Kidney epithelial cell (primary cell): ENCODE results near the gene RPLP2. TPM values are rescaled to one million over a fixed set of nuclear protein-coding genes. Genes with fewer than 3 reads are reported as not detected.

ENCODE experiments used
- DNase-seq: peaks from one replicate; pipeline ENCODE4 v3.0.0-alpha.2; 2010; ENCODE audit warnings: low read depth
- H3K27me3 ChIP-seq: 2 replicates; pipeline ENCODE4 v1.6.0; 2011; ENCODE audit warnings: low read length; ENCODE audit not compliant: control insufficient read depth, insufficient read depth
- H3K36me3 ChIP-seq: 2 replicates; pipeline ENCODE4 v1.5.1; 2011; ENCODE audit warnings: low read length; ENCODE audit not compliant: control insufficient read depth, insufficient read depth
- H3K4me3 ChIP-seq: 2 replicates; pipeline ENCODE4 v1.5.1; 2011; ENCODE audit warnings: low read depth, mild to moderate bottlenecking, control low read depth, low read length
- CTCF ChIP-seq: IDR thresholded peaks from 2 replicates; pipeline ENCODE4 v1.5.1; 2011; ENCODE audit warnings: mild to moderate bottlenecking, moderate library complexity, low read length, control low read depth, inconsistent platforms; ENCODE audit not compliant: insufficient read depth, poor library complexity, severe bottlenecking
- total RNA-seq: library from RNA; depleted of rRNA; stranded (reverse); fragments of >200 nt; gene quantifications from 2 replicates; pipeline ENCODE4 v1.2.3, GENCODE V29; 2015

Gene RPLP2
- total RNA-seq, 1 donor from 2014 or later, result 708 TPM

GRCh38 chr11:763549-764321 is 46.0 kb upstream of the RPLP2 start:
- no peak for TF ChIP-seq CTCF
- DNase-seq, result no peak
- Histone ChIP-seq H3K27me3 (no peaks in the 10 kb centered on the region), H3K36me3 (peaks cover 8% of the 10 kb centered on the region), H3K4me3 (no peak overlapping the region)

GRCh38 chr11:764322-765024 is 45.3 kb upstream of the RPLP2 start:
- TF ChIP-seq CTCF, result no peak
- no peaks in the 10 kb centered on the region for H3K27me3 ChIP-seq
- H3K36me3 ChIP-seq, result peaks cover 8% of the 10 kb centered on the region
- DNase-seq, result no peak
- no peak overlapping the region for H3K4me3 ChIP-seq

- Histone ChIP-seq H3K27me3 (no peaks in the 10 kb centered on the region), H3K36me3 (peaks cover 8% of the 10 kb centered on the region), H3K4me3 (no peak overlapping the region)
- TF ChIP-seq CTCF, result peak; percentile 77
- no peak for DNase-seq
Measured at GRCh38 chr11:765025-765801, 44.6 kb upstream of the RPLP2 start.

GRCh38 chr11:765802-766091 is 44.0 kb upstream of the RPLP2 start:
- no peak for TF ChIP-seq CTCF
- Histone ChIP-seq H3K36me3 (peaks cover 8% of the 10 kb centered on the region), H3K27me3 (no peaks in the 10 kb centered on the region), H3K4me3 (no peak overlapping the region)
- DNase-seq, result no peak

GRCh38 chr11:766106-766935 is 43.4 kb upstream of the RPLP2 start:
- Histone ChIP-seq H3K4me3 (no peak overlapping the region), H3K36me3 (peaks cover 8% of the 10 kb centered on the region), H3K27me3 (no peaks in the 10 kb centered on the region)
- DNase-seq, result no peak
- no peak for TF ChIP-seq CTCF
